Mucosa of rectum (tissue), 2 donors: ENCODE results near the gene GTF2H1.
A peak's percentile ranks its signal among the peaks of the same experiment; 100 is the strongest.
"Not testable (repeated sequence)": the region's sequence is repeated elsewhere in the genome, so short reads cannot be mapped to it uniquely, and the experiment has no call there.

Experiments
- H3K27ac ChIP-seq, 2 donors: one replicate each; pipeline ENCODE4 v1.7.0; 2013; ENCODE audit warnings: inconsistent platforms in 2 of 2, low read depth in 2 of 2, low read length in 2 of 2
- H3K27me3 ChIP-seq, 2 donors: one replicate each; pipeline ENCODE4 v1.7.0; 2013; ENCODE audit warnings: low read length in 2 of 2; ENCODE audit not compliant: control insufficient read depth in 2 of 2, insufficient read depth in 2 of 2
- H3K36me3 ChIP-seq, 2 donors: one replicate each; pipeline ENCODE4 v1.7.0; 2013; ENCODE audit warnings: low read length in 2 of 2; ENCODE audit not compliant: control insufficient read depth in 2 of 2, insufficient read depth in 2 of 2
- H3K4me1 ChIP-seq, 2 donors: one replicate each; pipeline ENCODE4 v1.7.0; 2013; ENCODE audit warnings: low read length in 2 of 2, mild to moderate bottlenecking in 1 of 2; ENCODE audit not compliant: control insufficient read depth in 2 of 2, insufficient read depth in 2 of 2
- H3K4me3 ChIP-seq, 2 donors: one replicate each; pipeline ENCODE4 v1.7.0; 2013; ENCODE audit warnings: low read length in 2 of 2
- H3K9ac ChIP-seq, 2 donors: one replicate each; pipeline ENCODE4 v1.7.0; 2013; ENCODE audit warnings: low read length in 2 of 2, low read depth in 1 of 2, mild to moderate bottlenecking in 1 of 2
- H3K9me3 ChIP-seq, 2 donors: one replicate each; pipeline ENCODE4 v1.7.0; 2013; ENCODE audit warnings: low read length in 2 of 2; ENCODE audit not compliant: control insufficient read depth in 2 of 2
- donor health status: healthy.
- donor health status: Normal muscosa, but diverticular disease.

Gene GTF2H1

GRCh38 chr11:18317551-18317950 is 4.8 kb upstream of the GTF2H1 start:
- Histone ChIP-seq H3K36me3 (no peaks in the 10 kb centered on the region), H3K4me1 (peaks cover 0 to 14% of the 10 kb centered on the region in 2 donors), H3K9me3 (no peaks in the 10 kb centered on the region), H3K27ac (no peak overlapping the region), H3K27me3 (no peaks in the 10 kb centered on the region), H3K4me3 (no peak overlapping the region), H3K9ac (no peak overlapping the region)

- Histone ChIP-seq H3K4me1 (peaks cover 16 to 32% of the 10 kb centered on the region in 2 donors), H3K36me3 (peaks cover 0 to 2% of the 10 kb centered on the region in 2 donors), H3K4me3 (no peak overlapping the region), H3K27ac (no peak overlapping the region), H3K9me3 (no peaks in the 10 kb centered on the region), H3K9ac (no peak overlapping the region), H3K27me3 (no peaks in the 10 kb centered on the region)
Observed at GRCh38 chr11:18319914-18320313, 2.5 kb upstream of the GTF2H1 start.

- Histone ChIP-seq H3K27ac (no peak overlapping the region), H3K4me3 (peak overlapping the region; percentile 19 to 98), H3K9ac (no peak overlapping the region), H3K36me3 (peaks cover 1 to 6% of the 10 kb centered on the region in 2 donors), H3K4me1 (peaks cover 16 to 33% of the 10 kb centered on the region in 2 donors), H3K27me3 (no peaks in the 10 kb centered on the region), H3K9me3 (no peaks in the 10 kb centered on the region)
Observed at GRCh38 chr11:18320617-18321016, 1.8 kb upstream of the GTF2H1 start.

- peak overlapping the region; percentile 98 to 99 for H3K4me3 ChIP-seq
- H3K9me3 ChIP-seq: no peaks in the 10 kb centered on the region
- H3K36me3 ChIP-seq: peaks cover 6 to 8% of the 10 kb centered on the region in 2 donors
- peak overlapping the region; percentile 97 for H3K27ac ChIP-seq
- peak overlapping the region; percentile 83 to 97 for H3K9ac ChIP-seq
- peaks cover 16 to 33% of the 10 kb centered on the region in 2 donors for H3K4me1 ChIP-seq
- no peaks in the 10 kb centered on the region for H3K27me3 ChIP-seq
Observed at GRCh38 chr11:18321578-18321968, 794 bp upstream of the GTF2H1 start.

- Histone ChIP-seq H3K4me1 (peaks cover 16 to 33% of the 10 kb centered on the region in 2 donors), H3K27me3 (no peaks in the 10 kb centered on the region)
Observed at GRCh38 chr11:18322818-18323570, 627 bp downstream of the GTF2H1 start.

GRCh38 chr11:18323881-18324280 is 1.5 kb downstream of the GTF2H1 start:
- not testable (repeated sequence) for H3K9ac ChIP-seq

More at GRCh38 chr11:18322818-18323570, 627 bp downstream of the GTF2H1 start:
- H3K27ac ChIP-seq: peak overlapping the region; percentile 34 to 97
- no peaks in the 10 kb centered on the region for H3K9me3 ChIP-seq
- peaks cover 6 to 14% of the 10 kb centered on the region in 2 donors for H3K36me3 ChIP-seq
- peak overlapping the region; percentile 83 to 89 for H3K9ac ChIP-seq
- H3K4me3 ChIP-seq: peak overlapping the region; percentile 98 to 99

GRCh38 chr11:18324381-18324780 is 2.0 kb downstream of the GTF2H1 start:
- Histone ChIP-seq H3K27me3 (no peaks in the 10 kb centered on the region), H3K9me3 (no peaks in the 10 kb centered on the region), H3K9ac (no peak overlapping the region), H3K36me3 (peaks cover 6 to 19% of the 10 kb centered on the region in 2 donors), H3K27ac (no peak overlapping the region), H3K4me3 (peak overlapping the region; percentile 14 to 39), H3K4me1 (peaks cover 16 to 33% of the 10 kb centered on the region in 2 donors)

More at GRCh38 chr11:18323881-18324280, 1.5 kb downstream of the GTF2H1 start:
- not testable (repeated sequence) for H3K27ac ChIP-seq, H3K9me3 ChIP-seq, H3K27me3 ChIP-seq
- H3K4me3 ChIP-seq: peak overlapping the region in 1 of 2 donors; percentile 39
- H3K4me1 ChIP-seq: peaks cover 16 to 33% of the 10 kb centered on the region in 2 donors
- H3K36me3 ChIP-seq: peaks cover 6 to 14% of the 10 kb centered on the region in 2 donors

GRCh38 chr11:18329196-18329870 is 7.0 kb downstream of the GTF2H1 start:
- Histone ChIP-seq H3K27ac (no peak overlapping the region), H3K9ac (no peak overlapping the region), H3K36me3 (peaks cover 21 to 36% of the 10 kb centered on the region in 2 donors), H3K9me3 (no peaks in the 10 kb centered on the region), H3K4me3 (no peak overlapping the region), H3K27me3 (no peaks in the 10 kb centered on the region), H3K4me1 (peaks cover 1 to 7% of the 10 kb centered on the region in 2 donors)

- Histone ChIP-seq H3K36me3 (peaks cover 28 to 43% of the 10 kb centered on the region in 2 donors), H3K27me3 (no peaks in the 10 kb centered on the region), H3K9ac (no peak overlapping the region), H3K27ac (no peak overlapping the region), H3K9me3 (no peaks in the 10 kb centered on the region), H3K4me3 (no peak overlapping the region), H3K4me1 (no peaks in the 10 kb centered on the region)
Observed at GRCh38 chr11:18330921-18331320, 8.6 kb downstream of the GTF2H1 start.

- no peak overlapping the region for H3K27ac ChIP-seq
- H3K36me3 ChIP-seq: peaks cover 28 to 47% of the 10 kb centered on the region in 2 donors
- no peaks in the 10 kb centered on the region for H3K4me1 ChIP-seq
- H3K9ac ChIP-seq: no peak overlapping the region
- H3K9me3 ChIP-seq: no peaks in the 10 kb centered on the region
- no peaks in the 10 kb centered on the region for H3K27me3 ChIP-seq
- H3K4me3 ChIP-seq: no peak overlapping the region
Observed at GRCh38 chr11:18332302-18332701, 9.9 kb downstream of the GTF2H1 start.
